Gastrocnemius medialis (tissue), 4 donors: Measurements from ENCODE around the gene MAGI1. TPM values are rescaled to one million over a fixed set of nuclear protein-coding genes. Genes with fewer than 3 reads are reported as not detected.

Source experiments
- ATAC-seq, 2 donors: fragments of 150-250 bp; one replicate each; pipeline ENCODE4 v1.9.1; 2016
- DNase-seq, 2 donors: peaks; one replicate each; pipeline ENCODE4 v3.0.0-alpha.2; 2019
- H3K27ac ChIP-seq, 4 donors: fragments of 200-600 bp; sonication (generic); 1 replicate in 1 of 4; 2 replicates in 3 of 4; pipeline ENCODE4 v1.5.1; 2016 to 2018; ENCODE audit warnings: mild to moderate bottlenecking in 2 of 4, moderate library complexity in 1 of 4
- H3K27me3 ChIP-seq, 3 donors: fragments of 200-600 bp; sonication (generic) in 2 of 3; 1 replicate in 1 of 3; 2 replicates in 2 of 3; pipeline versions ENCODE4 v1.5.1 to v1.6.0; 2016 to 2019; ENCODE audit warnings: mild to moderate bottlenecking in 1 of 3, moderate library complexity in 1 of 3
- H3K36me3 ChIP-seq, 2 donors: fragments of 200-600 bp; sonication (generic) in 1 of 2; one replicate each; pipeline ENCODE4 v1.5.1; 2017 to 2018
- H3K4me1 ChIP-seq, 2 donors: fragments of 200-600 bp; sonication (generic) in 1 of 2; one replicate each; pipeline ENCODE4 v1.5.1; 2016 to 2017; ENCODE audit warnings: mild to moderate bottlenecking in 2 of 2
- H3K4me3 ChIP-seq, 4 donors: fragments of 200-600 bp; sonication (generic) in 3 of 4; 1 replicate in 1 of 4; 2 replicates in 3 of 4; pipeline ENCODE4 v1.5.1; 2016 to 2019; ENCODE audit warnings: mild to moderate bottlenecking in 2 of 4
- H3K9me3 ChIP-seq, 3 donors: fragments of 200-600 bp; sonication (generic) in 2 of 3; 1 replicate in 1 of 3; 2 replicates in 2 of 3; pipeline ENCODE4 v1.5.1; 2016 to 2019
- CTCF ChIP-seq, 5 experiments: fragments of 450-650 bp in 3 of 5; fragments of 200-600 bp in 2 of 5; sonication (generic) in 2 of 5; IDR thresholded peaks in 4 of 5; conservative IDR thresholded peaks in 1 of 5; 1 replicate in 4 of 5; 2 replicates in 1 of 5; pipeline ENCODE4 v1.5.1; 2016 to 2019; ENCODE audit warnings: antibody characterized with exemption in 5 of 5, mild to moderate bottlenecking in 3 of 5, moderate library complexity in 3 of 5
- POLR2A ChIP-seq, 2 donors: fragments of 450-650 bp; IDR thresholded peaks; one replicate each; pipeline ENCODE4 v1.6.1; 2017; ENCODE audit warnings: antibody characterized with exemption in 2 of 2, mild to moderate bottlenecking in 2 of 2, moderate library complexity in 2 of 2
- in situ Hi-C, 4 donors: fragments of 200-750 bp; cut with MboI; loops; one replicate each; pipeline versions ENCODE4 v1.15.0 to v1.8.0; 2017; ENCODE audit warnings: low sequenced_read_pairs in 4 of 4
- intact Hi-C: fragments of 100-400 bp; cut with DNase I; formaldehyde crosslinking; loops from one replicate; pipeline ENCODE4 v1.15.1; 2023; ENCODE audit warnings: low total_unique reads
- total RNA-seq, 4 donors: library from RNA; depleted of rRNA; stranded (reverse); fragments of >200 nt; gene quantifications; one replicate each; pipeline versions ENCODE4 v1.1.0 to v1.2.3, GENCODE V29; 2016

MAGI1 gene
- total RNA-seq, 4 donors from 2014 or later = 2.6 to 7.5 (median 3.9) TPM

- no peak for DNase-seq
- ATAC-seq = no peak
- no peaks in the 10 kb centered on the region for H3K36me3 ChIP-seq
- no peak for TF ChIP-seq CTCF (IDR thresholded peaks at IDR 0.05 in 4 of 5, conservative IDR thresholded peaks at IDR 0.05 in 1 of 5)
- no peak for TF ChIP-seq POLR2A (IDR thresholded peaks at IDR 0.05)
- in situ Hi-C loops (no loop called here), intact Hi-C loops (no loop called here)
- no peaks in the 10 kb centered on the region for H3K9me3 ChIP-seq
- no peaks in the 10 kb centered on the region for H3K4me1 ChIP-seq
- H3K27ac ChIP-seq = no peak overlapping the region
- no peak overlapping the region for H3K4me3 ChIP-seq
- no peaks in the 10 kb centered on the region for H3K27me3 ChIP-seq
These were observed 242.0 kb downstream of the MAGI1 start for GRCh38 chr3:65796676-65797075.

GRCh38 chr3:65795166-65795565 lies 243.6 kb downstream of the MAGI1 start:
- Histone ChIP-seq H3K4me3 (no peak overlapping the region), H3K27me3 (no peaks in the 10 kb centered on the region), H3K27ac (no peak overlapping the region), H3K4me1 (no peaks in the 10 kb centered on the region), H3K9me3 (no peaks in the 10 kb centered on the region), H3K36me3 (no peaks in the 10 kb centered on the region)
- ATAC-seq = no peak
- TF ChIP-seq CTCF (IDR thresholded peaks at IDR 0.05 in 4 of 5, conservative IDR thresholded peaks at IDR 0.05 in 1 of 5) (no peak), POLR2A (IDR thresholded peaks at IDR 0.05) (no peak)
- intact Hi-C loops (no loop called here), in situ Hi-C loops (no loop called here)
- no peak for DNase-seq

- ATAC-seq (no peak), DNase-seq (no peak)
- H3K9me3 ChIP-seq = no peaks in the 10 kb centered on the region
- H3K4me1 ChIP-seq = no peaks in the 10 kb centered on the region
- TF ChIP-seq CTCF (IDR thresholded peaks at IDR 0.05 in 4 of 5, conservative IDR thresholded peaks at IDR 0.05 in 1 of 5) (no peak), POLR2A (IDR thresholded peaks at IDR 0.05) (no peak)
- intact Hi-C loops = no loop called here
- H3K4me3 ChIP-seq = no peak overlapping the region
- in situ Hi-C loops = no loop called here
- H3K27ac ChIP-seq = no peak overlapping the region
- H3K27me3 ChIP-seq = no peaks in the 10 kb centered on the region
- no peaks in the 10 kb centered on the region for H3K36me3 ChIP-seq
These were observed 245.1 kb downstream of the MAGI1 start for GRCh38 chr3:65793495-65794200.

GRCh38 chr3:65788461-65788860 lies 250.3 kb downstream of the MAGI1 start:
- ATAC-seq (no peak), DNase-seq (no peak)
- Histone ChIP-seq H3K27ac (no peak overlapping the region), H3K27me3 (no peaks in the 10 kb centered on the region), H3K36me3 (no peaks in the 10 kb centered on the region), H3K9me3 (no peaks in the 10 kb centered on the region), H3K4me3 (no peak overlapping the region), H3K4me1 (peaks cover 0 to 4% of the 10 kb centered on the region in 2 donors)
- in situ Hi-C loops = loop anchor here in 2 of 4 donors (10.0 kb wide), 2 partner anchors 346 to 356 kb away; no protein-coding TSS in a partner anchor
- intact Hi-C loops = loop anchor here (5.0 kb wide), 2 partner anchors 124 to 249 kb away; partner anchors contain the start of gene MAGI1
- TF ChIP-seq POLR2A (IDR thresholded peaks at IDR 0.05) (no peak), CTCF (IDR thresholded peaks at IDR 0.05 in 4 of 5, conservative IDR thresholded peaks at IDR 0.05 in 1 of 5) (no peak)
